HG02588 (cell line): ENCODE data around the gene BRME1.

Experiments
- ATAC-seq: cut with Tn5 transposase; IDR thresholded peaks from one replicate; pipeline ENCODE4 v1.9.1; 2021; ENCODE audit warnings: mild to moderate bottlenecking, moderate library complexity; ENCODE audit not compliant: unreplicated experiment

BRME1 gene

DNA sequence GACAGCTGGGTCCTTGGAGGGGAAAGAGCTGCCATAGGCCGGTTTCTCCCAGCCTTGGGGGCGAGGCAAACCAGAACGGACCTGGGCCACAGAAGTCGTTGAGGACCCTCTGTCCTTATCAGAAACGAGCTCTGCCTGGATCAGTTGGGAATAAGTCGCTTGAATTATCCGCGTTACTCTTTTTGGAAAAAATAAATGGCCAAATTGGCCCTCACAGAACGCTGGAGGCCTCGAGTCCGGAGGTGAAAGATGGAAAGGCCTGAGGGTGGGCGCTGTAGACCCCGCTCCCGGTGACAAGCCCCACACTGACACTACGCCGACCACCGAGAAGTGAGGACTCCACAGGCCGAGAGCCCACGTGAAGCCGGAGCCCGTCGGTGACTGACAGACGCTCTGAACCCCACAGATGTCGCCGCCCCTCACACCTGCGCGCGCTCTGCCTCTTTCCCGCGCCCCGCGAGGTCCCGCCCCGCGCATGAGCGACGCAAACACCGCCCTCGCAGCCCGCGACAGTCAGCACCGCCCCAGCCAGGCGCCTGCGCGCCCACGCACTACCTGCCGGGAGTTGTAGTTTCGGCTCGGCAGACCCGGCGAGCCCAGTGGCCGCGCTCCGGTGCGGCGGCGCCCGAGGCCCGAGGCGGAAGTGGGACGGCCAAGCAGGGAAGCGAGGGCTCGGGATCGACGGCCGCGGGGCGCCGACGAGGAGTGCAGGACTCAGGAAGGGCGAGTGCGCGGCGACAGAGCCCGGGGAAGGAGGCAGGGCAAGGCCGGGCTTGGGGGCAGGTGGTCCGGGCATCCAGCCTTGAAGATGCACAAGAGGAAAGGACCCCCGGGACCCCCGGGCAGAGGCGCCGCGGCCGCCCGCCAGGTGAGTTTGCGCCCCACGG is at the start of gene BRME1, which contains the start of gene CC2D1A:
Gene BRME1, minus strand, starts transcription at position 484 of the 887 bp plus-strand sequence. CDS start 1,225 bp downstream, outside the sequence.
Gene CC2D1A, plus strand, starts transcription at position 568 of the 887 bp plus-strand sequence. Its CDS starts 241 bp downstream, at position 809.
- peak; percentile 94 for ATAC-seq

DNA sequence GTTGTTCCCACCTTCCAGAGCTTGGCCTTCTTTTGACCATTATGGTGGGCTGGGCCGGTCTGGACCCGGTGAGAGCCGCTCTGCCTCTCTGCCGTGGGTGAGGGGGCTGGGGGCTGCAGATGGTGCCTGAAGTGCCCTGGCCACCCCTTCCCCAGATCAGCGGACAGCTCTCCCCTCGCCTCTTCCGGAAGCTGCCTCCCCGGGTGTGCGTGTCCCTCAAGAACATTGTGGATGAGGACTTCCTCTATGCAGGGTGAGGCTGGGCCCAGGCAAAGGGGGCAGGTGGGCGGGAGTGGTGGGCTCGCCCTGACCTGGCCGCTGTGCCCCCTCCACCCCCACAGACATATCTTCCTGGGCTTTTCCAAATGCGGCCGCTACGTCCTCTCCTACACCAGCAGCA is 48.3 kb upstream of the BRME1 start:
- no peak for ATAC-seq

DNA sequence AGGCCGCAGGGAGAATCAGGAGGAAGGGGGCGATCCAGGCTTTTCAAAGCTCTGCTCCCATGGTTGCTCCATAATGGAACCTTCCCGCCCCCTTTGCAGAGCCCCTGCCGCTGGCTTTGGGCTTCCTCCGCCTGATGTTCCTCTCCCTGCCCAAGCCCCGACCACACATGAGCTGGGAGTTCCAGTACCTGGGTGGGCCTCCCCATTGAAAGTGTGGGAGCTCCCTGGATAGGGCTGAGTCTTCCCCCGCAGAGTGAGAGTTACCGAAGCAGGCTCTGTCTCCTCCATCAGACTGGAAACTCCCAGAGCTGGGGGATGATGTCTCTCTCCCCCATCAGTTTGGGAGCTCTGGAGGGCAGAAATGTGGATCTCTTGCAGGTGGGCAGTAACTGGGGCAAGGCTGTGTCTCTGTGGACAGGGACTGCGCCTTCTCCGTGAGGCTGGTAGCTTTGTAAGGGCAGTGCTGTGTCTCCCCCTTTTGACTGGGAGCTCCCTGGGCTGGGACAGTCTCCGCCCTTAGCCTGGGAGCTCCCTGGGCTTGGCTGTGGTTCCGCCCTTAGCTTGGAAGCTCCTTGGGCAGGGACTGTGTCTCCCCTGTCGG is 47.1 kb upstream of the BRME1 start:
- ATAC-seq = no peak

DNA sequence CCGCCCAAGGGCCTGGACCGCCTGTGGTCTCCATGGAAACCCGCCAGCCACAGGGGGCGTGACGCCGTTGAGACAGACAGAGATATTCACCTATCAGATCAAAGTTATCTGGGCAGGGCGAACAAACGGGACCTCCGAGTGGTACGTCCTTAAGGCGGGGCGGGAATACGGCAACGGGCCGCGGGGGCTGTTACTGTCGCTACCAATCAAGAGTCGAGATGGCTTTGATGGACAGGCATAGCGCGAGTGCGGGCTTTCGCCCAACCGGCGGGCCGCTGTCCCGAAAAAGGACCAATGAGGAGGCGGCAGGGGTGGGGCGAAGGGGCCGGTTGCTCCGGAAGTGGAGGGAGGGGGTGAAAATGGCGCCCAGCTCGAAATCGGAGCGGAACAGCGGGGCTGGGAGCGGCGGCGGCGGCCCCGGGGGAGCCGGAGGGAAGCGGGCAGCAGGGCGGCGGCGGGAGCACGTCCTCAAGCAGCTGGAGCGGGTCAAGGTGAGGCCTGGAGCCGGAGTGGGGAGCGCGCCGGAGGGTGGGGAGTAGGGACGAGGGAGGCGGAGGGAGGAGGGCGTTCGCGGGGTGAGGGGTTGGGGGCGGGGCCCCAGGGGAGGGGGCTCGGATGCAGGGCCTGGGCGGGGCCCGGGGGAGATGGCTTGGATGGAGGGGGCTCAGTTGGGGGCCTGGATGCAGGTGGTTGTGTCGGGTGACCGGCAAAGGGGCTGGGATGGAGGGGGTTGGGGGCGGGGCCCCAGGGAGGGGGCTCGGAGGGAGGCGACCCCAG is 46.4 kb upstream of the BRME1 start, which contains the start of gene DCAF15:
Gene DCAF15, plus strand, starts transcription at position 356 of the 777 bp plus-strand sequence. Its CDS starts 4 bp downstream, at position 360.
- ATAC-seq = peak; percentile 95

DNA sequence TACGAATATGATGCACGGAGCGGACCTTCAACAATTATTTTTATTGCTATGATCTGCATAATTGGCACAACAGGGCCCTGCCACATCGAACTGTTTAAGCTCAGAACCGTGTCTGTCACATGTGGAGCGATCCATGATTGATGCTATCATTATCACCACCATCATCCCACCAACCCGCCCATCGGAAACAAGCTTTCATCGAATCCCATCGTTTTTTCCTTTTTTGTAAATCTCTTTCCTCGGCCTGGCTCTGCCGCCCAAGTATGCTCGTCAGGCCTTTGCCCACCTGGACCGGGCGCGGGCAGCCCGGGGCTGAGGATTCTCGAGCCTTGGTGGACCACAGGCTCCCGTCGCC is 45.9 kb upstream of the BRME1 start:
- no peak for ATAC-seq

DNA sequence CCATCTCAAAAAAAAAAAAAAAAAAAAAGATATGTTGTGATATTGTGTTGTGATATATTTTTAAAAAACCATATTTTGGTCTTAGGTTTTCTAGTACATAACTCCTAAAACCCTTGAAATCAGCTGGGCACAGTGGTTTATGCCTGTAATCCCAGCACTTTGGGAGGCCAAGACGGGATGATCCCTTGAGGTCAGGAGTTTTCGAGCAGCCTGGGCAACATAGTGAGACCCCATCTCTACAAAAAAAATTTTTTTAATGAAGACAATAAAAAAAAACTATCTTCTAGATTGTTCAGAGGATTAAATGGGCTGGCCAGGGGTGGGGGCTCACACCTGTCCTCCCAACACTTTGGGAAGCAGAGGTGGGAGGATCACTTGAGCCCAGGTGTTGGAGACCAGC is 45.1 kb upstream of the BRME1 start:
- ATAC-seq = no peak

DNA sequence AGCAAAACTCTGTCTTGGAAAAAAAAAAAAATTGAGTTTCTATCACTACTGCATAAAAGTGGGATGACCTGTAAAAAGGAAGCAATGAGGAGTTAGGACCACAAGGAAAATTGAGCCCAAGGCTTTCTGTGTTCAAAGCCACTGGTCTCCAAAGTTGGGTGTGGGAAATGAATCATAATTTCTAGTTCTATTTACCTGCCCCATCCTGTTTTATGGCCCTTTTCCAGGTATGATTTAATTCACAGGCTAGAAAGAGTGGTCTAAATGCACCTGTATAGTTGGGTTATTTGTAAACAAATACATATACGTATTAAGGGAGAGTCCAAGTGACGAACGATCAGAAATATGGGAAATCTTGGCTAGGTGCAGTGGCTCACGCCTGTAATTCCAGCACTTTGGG is 40.5 kb upstream of the BRME1 start:
- no peak for ATAC-seq

DNA sequence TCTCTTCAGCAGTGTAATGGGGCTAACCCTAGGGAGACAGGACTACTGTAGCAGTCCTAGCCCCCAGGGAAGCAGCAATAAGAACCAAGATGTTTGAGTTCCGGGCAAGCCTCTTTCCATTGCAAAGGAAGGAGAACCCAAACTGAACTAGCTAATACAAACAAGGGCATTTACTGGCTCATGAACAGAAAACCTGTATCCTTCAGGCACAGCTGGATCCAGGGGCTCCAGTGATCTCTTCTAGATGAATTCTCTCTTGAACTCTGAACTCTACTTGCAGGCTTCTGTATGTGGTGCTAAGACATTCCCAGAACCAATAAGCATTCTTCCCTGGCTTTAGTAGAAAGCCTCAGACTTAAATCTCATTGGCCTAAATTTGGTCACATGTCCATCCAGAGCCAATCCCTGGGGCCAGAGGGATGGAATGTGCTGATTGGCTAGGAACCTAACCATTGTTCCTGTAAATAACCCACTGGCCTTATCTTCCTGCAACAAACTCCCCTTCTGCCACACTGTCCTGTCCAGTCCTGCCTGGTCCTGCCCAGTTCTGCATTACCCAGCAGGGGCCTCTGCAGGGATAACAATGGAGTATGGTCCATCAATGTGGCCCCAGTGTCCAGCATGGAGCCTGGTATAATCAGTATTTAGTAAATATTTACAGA is 36.2 kb upstream of the BRME1 start:
- ATAC-seq = no peak

DNA sequence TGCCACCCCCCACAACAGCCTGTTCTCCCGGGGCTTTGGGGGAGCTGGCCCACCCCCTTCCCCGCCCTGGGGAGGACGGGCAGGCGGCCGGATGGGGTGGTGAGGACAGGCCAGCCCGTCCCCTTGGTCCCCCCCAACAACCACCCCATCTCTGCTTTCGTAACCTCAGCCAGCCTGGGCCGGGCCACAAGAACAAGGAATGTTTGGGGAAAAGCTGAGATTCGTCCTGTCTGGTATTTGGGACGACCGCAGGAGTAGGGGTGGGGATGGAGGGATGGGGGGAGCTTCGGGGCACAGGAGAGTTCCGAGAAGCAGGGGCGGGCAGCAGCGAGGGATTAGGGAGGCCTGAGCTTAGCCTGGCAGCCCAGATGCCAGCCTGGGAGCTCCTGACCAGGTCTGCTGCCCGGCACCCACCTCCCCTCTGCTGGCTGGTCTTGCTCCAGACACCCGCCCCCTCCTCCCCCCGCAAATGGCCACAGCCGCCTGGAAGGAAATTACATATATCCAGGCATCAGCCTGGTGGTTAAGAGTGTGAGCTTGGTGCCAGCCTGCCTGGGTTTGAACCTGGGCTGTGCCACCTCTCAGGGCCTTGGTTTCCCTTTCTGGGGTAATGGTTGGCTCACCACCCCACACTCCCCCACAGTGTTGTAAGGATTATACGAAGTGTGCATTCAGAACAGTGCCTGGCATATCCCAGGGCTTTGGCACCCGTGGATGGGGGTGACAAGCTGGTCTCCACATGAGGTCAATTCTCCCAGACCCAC is 32.6 kb upstream of the BRME1 start, which contains the start of gene PODNL1:
Gene PODNL1, minus strand, starts transcription at position 117 of the 764 bp plus-strand sequence. CDS start 236 bp downstream, outside the sequence.
- ATAC-seq = no peak

DNA sequence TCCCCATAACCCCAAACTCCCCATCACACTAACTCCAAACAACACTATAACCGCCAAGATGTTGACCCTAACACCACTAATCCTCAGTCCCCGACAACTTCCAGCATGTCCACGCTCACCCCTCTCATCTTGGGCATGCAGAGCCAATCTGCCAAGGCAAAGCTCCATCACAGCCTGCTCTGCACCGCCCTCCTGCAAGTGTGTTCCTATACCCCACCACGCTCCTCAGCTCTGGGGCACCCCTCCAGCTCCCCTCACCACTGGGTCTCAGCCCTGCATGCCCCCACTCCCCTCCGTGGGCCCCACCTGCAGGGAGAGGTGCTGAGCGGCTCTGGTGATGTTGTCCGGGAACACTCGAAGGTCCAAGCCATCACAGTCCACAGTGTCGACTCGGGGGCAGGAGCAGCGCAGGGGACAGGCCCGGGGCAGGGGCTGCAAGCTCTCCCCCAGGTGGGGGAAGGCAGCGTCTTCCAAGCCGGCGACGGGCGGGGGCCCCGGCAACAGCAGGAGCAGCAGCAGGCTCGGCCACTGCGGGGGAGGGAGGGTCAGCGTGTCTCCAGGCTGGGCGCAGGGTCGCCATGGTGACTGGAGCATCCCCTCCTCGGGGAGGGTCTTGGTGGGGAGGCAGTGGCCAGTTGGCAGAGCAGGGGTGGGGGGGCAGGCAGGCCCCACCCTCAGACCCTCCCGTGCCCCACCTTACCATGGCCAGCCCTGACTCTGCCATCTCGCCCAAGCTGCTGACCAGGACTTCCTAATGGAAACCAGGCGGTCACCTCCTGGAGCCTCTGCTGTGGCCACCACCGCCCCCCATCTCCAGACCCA is 31.8 kb upstream of the BRME1 start:
- ATAC-seq = no peak

DNA sequence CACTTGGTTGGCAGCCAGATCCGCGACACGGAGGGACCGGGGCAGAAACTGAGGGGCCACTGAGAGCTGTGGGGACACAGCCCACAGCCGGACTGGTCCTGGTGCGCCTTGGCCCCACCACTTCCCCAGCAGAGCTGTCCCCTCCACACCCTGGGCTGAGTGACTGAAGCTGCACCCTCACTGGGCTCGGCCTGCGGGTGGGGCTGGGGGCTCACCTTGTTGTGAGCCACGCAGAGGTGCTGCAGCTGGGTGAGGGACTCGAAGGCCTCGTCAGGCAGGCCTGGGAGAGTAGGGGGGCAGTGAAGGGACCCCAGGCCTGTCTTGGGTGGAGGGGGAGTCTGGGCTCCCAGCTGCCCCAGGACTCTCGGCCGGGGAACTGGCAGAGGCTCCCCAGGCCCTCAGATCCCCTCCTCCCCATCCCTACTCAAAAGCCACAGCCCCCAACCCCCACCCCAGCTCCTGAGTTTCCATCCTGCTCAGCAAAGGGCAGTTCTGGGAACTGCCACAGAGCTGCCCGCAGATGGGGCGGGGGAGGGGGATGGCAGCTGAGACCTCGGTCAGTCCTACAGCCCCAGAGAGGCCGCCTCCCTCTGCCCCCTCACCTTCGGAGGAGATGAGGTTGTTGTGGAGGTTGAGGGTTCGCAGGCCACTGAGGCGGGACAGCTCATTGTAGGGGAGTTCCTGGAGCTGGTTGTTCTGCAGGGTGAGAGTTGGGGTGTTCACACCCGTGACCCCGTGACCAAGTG is 30.0 kb upstream of the BRME1 start:
- ATAC-seq = no peak

DNA sequence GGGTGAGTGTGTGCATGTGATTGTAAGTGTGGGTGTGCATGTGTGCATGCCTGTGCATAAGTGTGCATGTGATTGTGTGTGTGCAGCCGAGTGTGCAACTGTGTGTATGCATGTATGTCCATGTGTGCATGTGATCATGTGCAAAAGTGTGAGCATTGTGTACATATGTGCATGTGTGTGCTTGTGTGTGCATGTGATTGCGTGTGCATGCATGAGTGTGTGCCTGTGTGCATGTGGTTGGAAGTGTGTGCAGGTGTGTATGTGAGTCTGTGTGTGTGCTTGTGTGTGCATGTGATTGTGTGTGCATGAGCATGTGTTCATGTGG is 28.8 kb upstream of the BRME1 start:
- ATAC-seq = no peak

DNA sequence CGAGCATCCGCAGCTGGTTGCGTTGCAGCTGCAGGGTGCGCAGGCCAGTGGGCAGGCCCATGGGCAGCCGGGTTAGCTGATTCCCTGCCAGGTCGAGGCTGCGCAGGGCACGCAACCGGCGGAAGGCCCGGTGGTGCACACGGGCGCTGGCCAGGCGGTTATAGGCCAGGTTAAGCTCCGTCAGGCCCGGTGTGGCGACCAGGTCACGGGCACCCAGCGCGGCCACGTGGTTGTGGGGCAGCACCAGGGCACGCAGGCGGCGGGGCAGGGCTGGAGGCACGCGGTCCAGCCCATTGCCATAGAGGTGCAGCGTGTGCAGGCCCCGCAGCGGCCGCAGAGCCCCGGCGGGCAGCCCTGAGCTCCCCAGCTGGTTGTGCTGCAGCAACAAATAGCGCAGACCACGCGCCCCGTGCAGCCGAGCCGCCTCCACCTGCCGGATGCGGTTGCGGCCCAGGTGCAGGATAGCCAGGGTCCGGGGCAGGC is 27.0 kb upstream of the BRME1 start:
- no peak for ATAC-seq

DNA sequence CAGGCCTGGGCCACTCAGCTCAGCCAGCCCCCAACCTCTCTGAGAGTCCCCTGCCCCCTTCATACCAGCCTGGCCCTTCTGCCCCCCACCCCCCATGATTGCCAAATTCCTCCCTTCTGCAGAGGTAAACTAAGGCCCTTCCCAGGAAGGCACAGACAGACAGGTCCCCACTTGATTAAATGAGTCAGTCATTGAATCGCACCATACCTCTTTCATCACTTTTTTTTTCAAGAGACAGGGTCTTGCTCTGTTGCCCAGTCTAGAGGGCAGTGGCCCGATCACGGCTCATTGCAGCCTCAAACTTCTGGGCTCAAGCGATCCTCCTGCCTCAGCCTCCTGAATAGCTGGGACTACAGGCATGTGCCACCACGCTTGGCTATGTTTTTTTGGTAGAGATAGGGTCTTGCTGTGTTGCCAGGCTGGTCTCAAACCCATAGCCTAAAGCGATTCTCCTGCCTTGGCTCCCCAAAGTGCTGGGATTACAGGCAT is 26.3 kb upstream of the BRME1 start:
- ATAC-seq = no peak

DNA sequence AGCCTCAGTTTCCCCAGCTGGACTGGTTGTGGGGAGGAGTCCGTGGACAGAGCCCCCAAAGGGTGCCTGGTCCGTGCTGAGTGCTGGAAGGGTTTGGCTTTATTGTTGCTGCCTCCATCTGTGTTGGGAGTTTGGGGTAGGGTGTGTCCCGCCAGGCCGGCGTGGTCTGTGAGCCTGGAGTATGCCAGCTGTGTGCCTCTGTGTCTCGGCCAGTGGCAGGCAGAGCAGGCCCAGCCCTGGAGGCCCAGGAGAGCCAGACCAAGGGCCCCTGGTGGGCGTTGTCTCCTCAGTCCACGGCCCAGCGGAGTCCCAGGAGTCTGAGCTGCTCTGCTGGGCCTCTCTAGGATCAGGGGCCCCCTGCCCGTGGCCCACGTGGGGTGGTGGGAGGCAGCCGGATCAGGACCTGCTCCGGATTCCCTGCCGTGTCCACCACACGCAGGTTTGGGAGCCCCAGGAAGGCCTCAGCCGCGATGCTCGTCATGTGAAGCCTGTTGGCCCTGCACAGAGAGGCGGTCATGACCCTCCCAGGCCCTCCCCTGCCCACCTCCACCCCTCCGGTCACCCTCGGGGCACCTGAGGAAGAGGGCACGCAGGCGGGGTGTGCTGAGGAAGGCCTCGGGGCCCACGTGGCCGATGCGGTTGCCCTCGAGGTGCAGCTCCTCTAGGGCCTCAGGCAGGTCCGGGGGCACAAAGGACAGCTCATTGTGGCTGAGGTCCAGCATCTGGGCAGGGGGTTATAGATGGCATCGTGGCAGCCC is 25.7 kb upstream of the BRME1 start:
- ATAC-seq = no peak

DNA sequence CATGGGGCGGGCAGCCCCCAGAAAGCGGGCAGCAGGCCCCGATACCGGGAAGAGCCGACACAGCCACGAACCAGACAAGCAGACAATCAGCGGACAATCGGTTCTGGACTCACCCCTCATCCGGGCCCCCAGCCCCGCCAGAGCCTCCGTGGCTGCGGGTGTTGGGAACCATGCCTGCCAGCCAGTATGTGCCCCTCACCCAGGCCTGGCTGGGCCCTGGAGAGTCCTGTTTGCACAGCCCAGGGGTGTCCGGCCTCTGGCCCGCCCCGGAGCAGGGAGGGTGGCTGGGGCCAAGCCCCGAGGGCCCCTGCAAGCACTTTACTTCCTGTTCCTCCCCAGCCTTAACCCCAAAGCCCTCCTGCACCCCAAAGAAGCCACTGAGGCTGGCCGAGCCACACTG is 24.5 kb upstream of the BRME1 start:
- no peak for ATAC-seq

DNA sequence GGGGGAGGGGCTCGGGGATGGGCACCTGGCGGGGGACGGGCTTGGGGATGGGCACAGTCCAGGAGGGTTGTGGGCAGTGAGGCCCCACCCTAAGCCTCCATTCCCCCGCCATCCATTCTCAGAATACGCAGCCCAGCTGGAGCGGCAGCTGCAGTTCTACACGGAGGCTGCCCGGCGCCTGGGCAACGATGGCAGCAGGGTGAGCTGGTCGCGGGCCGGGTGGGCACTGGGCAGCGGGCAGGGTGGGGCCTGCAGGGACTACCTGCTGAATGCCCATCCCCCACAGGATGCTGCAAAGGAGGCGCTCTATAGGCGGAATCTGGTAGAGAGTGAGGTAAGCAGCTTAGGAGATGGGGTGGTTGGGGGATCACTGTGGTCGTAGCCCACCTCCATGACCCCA is 24.0 kb upstream of the BRME1 start:
- no peak for ATAC-seq

DNA sequence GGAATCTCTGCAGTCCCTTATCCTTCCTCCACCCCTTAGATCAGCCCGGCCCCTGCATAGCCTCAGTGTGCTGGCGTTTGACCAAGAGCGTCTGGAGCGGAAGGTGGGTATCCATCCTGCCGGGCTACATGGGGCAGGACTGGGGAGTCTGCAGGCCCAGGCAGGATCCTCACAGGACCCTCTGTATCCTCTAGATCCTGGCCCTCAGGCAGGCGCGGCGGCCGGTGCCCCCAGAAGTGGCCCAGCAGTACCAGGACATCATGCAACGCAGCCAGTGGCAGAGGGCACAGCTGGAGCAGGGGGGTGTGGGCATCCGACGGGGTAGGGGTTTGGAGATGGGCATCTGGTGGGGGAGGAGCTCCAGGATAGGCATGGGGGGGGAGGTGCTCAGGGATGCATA is 23.4 kb upstream of the BRME1 start:
- no peak for ATAC-seq
